Esophagus muscularis mucosa (tissue), 4 donors: ENCODE data around the gene STIP1. TPM values are rescaled to one million over a fixed set of nuclear protein-coding genes. Genes with fewer than 3 reads are reported as not detected.

Experiments
- DNase-seq: peaks from one replicate; pipeline ENCODE4 v3.0.0-alpha.2; 2017; ENCODE audit errors: extremely low spot score
- H3K27ac ChIP-seq, 4 donors: fragments of 200-600 bp; sonication (generic); replicated peaks in 1 of 4; 1 replicate in 3 of 4; 2 replicates in 1 of 4; pipeline ENCODE4 v1.5.1; 2016 to 2019; ENCODE audit warnings: mild to moderate bottlenecking in 1 of 4
- H3K27me3 ChIP-seq, 4 donors: fragments of 200-600 bp; sonication (generic); one replicate each; pipeline versions ENCODE4 v1.5.1 to v1.6.0; 2016 to 2019
- H3K36me3 ChIP-seq, 4 donors: fragments of 200-600 bp; sonication (generic); one replicate each; pipeline ENCODE4 v1.5.1; 2016 to 2019
- H3K4me1 ChIP-seq, 4 donors: fragments of 200-600 bp; sonication (generic); one replicate each; pipeline ENCODE4 v1.5.1; 2016 to 2019
- H3K4me3 ChIP-seq, 4 donors: fragments of 200-600 bp; sonication (generic); 1 replicate in 2 of 4; 2 replicates in 2 of 4; pipeline ENCODE4 v1.5.1; 2016 to 2019; ENCODE audit warnings: mild to moderate bottlenecking in 4 of 4, moderate library complexity in 1 of 4
- H3K9me3 ChIP-seq, 4 donors: fragments of 200-600 bp; sonication (generic); 1 replicate in 3 of 4; 2 replicates in 1 of 4; pipeline ENCODE4 v1.5.1; 2016 to 2019
- EP300 ChIP-seq: sonication (generic); formaldehyde crosslinking; IDR thresholded peaks from one replicate; pipeline ENCODE4 v1.6.1; 2017; ENCODE audit warnings: antibody characterized with exemption
- POLR2A ChIP-seq: fragments of 450-650 bp; IDR thresholded peaks from one replicate; pipeline ENCODE4 v1.6.1; 2017; ENCODE audit warnings: antibody characterized with exemption, moderate library complexity, mild to moderate bottlenecking, low read depth
- POLR2AphosphoS5 ChIP-seq, 2 donors: sonication (generic); formaldehyde crosslinking; IDR thresholded peaks; one replicate each; pipeline ENCODE4 v1.6.1; 2017; ENCODE audit warnings: antibody characterized with exemption in 2 of 2
- WGBS: methylation state at CpG from one replicate; pipeline ENCODE4 v1.1.5; 2018; 5-methylcytosine and 5-hydroxymethylcytosine counted together
- intact Hi-C: fragments of 100-400 bp; cut with DNase I; formaldehyde crosslinking; loops from one replicate; pipeline ENCODE4 v1.15.1; 2023
- total RNA-seq, 4 donors: library from RNA; depleted of rRNA; stranded (reverse); fragments of >200 nt; gene quantifications; one replicate each; pipeline versions ENCODE4 v1.1.0 to v1.2.1, GENCODE V29; 2016
- TF ChIP-seq, protein P1 (sequence below), 3 experiments: fragments of 200-600 bp in 2 of 3; fragments of 450-650 bp in 1 of 3; sonication (generic) in 2 of 3; IDR thresholded peaks; one replicate each; pipeline ENCODE4 v1.5.1; 2017 to 2019; ENCODE audit warnings: antibody characterized with exemption in 3 of 3, mild to moderate bottlenecking in 2 of 3, moderate library complexity in 1 of 3

Gene STIP1
- total RNA-seq, 4 donors from 2014 or later, result 82.2 to 116 (median 101) TPM

DNA sequence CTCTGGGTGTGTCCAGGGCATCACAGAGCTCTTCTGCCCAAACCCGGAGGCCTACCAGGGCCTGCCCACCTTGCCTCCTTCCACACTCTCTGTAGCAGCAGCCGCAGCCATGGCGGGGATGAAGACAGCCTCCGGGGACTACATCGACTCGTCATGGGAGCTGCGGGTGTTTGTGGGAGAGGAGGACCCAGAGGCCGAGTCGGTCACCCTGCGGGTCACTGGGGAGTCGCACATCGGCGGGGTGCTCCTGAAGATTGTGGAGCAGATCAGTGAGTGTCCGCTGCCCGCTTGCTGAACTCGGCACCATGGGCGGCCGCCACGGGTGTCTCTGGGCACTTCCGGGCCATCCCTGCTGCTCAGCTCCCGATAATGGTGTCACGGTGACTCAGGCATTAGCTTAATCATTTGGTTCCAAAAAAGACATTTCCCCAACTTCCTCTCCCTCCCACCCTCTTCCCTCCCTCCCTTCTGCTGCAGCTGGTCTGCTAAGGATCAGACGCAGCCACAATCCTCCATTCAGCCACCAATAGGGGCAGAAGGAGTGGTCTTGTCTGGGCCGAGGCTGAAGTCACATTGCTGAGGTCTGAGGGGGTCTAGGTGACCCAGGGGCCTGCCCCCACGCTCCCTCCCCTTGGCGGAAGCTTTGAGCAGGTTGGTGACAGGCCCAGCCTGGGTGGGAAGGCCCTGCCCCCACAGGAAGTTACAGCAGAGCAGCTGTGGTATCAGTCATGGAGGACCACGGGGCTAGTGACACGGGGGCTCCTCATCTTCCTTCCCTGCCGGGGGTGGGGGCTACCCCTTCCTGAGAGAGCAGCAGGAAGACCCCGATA, 21.5 kb downstream of the STIP1 start:
- H3K36me3 ChIP-seq, result peaks cover 21 to 70% (median 55%) of the 10 kb centered on the region in 4 donors

DNA sequence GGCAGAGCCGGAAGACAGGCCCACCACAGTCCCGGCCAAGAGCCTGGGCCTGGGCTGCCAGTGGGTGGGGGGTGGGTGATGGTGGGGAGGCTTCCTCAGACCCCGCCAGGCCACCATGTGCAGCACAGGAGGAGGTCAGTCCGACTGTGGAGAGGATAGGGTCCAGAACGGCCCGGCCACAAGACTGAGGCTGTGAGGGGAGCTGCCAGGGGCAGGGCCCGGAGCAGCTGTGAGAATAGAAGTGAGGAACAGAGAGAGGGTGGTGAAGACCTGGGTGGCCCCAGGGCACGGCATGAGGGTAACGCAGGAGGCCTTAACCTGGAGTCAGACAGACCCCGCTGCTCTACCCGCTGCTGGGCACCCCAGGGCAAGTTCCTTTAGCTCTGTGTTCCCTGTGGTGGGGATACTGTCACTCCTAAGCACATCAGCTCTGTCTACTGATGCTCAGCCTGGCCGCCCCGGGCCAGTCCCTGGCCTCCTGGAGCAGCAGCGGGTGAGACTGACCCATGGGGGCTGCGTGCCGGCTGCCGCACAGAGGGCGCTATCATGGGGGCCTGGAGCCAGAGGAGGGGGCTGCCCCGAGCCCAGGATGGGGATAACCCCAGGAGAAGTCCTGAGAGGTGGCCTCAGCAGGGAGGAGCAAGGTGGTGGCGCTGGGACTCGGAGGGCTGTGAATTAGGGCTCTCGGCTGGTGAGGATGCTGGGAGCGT, 22.3 kb downstream of the STIP1 start:
- Histone ChIP-seq H3K27ac (peak overlapping the region; percentile 71 to 81 (median 77)), H3K4me3 (peak overlapping the region; percentile 40 to 56 (median 46)), H3K9me3 (no peaks in the 10 kb centered on the region), H3K27me3 (no peaks in the 10 kb centered on the region), H3K36me3 (peaks cover 13 to 62% (median 48%) of the 10 kb centered on the region in 4 donors), H3K4me1 (peaks cover 19 to 50% (median 35%) of the 10 kb centered on the region in 4 donors)
- WGBS, result 71% methylated on average over 8 of the region's 23 CpGs
- intact Hi-C loops, result no loop called here
- TF ChIP-seq POLR2A (no peak), POLR2AphosphoS5 (IDR thresholded peaks at IDR 0.05) (no peak), EP300 (no peak)
- TF ChIP-seq, protein P1, sequence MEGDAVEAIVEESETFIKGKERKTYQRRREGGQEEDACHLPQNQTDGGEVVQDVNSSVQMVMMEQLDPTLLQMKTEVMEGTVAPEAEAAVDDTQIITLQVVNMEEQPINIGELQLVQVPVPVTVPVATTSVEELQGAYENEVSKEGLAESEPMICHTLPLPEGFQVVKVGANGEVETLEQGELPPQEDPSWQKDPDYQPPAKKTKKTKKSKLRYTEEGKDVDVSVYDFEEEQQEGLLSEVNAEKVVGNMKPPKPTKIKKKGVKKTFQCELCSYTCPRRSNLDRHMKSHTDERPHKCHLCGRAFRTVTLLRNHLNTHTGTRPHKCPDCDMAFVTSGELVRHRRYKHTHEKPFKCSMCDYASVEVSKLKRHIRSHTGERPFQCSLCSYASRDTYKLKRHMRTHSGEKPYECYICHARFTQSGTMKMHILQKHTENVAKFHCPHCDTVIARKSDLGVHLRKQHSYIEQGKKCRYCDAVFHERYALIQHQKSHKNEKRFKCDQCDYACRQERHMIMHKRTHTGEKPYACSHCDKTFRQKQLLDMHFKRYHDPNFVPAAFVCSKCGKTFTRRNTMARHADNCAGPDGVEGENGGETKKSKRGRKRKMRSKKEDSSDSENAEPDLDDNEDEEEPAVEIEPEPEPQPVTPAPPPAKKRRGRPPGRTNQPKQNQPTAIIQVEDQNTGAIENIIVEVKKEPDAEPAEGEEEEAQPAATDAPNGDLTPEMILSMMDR (IDR thresholded peaks at IDR 0.05), result no peak
- no peak for DNase-seq

More for the DNA sequence above, 21.5 kb downstream of the STIP1 start:
- intact Hi-C loops, result no loop called here
- Histone ChIP-seq H3K4me1 (peaks cover 19 to 50% (median 35%) of the 10 kb centered on the region in 4 donors), H3K27ac (peak overlapping the region; percentile 71 to 81 (median 77)), H3K27me3 (no peaks in the 10 kb centered on the region), H3K9me3 (no peaks in the 10 kb centered on the region), H3K4me3 (peak overlapping the region; percentile 40 to 56 (median 46))
- no peak for DNase-seq
- TF ChIP-seq POLR2A (no peak), EP300 (no peak), POLR2AphosphoS5 (IDR thresholded peaks at IDR 0.05) (peak in 1 of 2 donors; percentile 50)
- TF ChIP-seq, protein P1 (IDR thresholded peaks at IDR 0.05), result no peak
- WGBS, result 48% methylated on average over 10 of the region's 30 CpGs

DNA sequence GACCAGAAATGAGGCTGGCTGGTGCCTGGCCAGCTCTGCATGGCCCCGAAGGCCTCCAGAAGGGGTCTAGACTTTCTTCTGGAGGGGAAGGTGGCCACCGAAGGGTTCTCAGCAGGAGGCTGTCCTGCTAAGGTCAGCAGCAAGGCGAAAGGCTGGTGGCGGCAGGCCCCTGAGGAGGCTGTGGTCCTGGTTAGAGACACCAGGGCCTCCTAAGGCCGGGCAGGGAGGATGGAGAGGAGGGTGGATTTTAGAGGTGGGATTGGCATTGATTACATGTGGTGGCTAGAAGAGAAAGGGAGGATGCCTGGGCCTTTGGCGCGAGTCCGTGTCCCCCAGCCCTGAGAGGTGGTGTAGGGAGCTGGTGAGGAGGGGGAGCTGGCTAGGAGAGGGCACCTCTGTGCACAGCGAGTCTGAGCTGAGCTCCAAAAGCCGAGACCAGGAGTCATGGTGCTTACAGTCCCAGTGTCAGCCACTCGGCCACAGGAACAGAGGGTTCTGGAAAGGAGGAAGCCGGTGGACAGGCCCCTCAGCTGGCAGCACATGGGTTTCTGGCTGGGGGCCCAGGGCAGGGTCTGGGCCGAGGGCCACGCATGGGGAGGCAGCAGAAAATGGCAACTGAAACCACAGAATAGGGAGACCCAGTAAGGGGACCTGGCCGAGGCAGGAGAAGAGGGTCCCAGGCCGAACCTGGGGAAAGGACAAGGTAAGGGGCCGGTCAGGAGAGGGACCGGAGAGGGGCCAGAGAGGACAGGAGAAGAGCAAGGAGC, 23.0 kb downstream of the STIP1 start:
- Histone ChIP-seq H3K9me3 (no peaks in the 10 kb centered on the region), H3K36me3 (peaks cover 6 to 55% (median 40%) of the 10 kb centered on the region in 4 donors), H3K27me3 (no peaks in the 10 kb centered on the region), H3K4me3 (no peak overlapping the region), H3K4me1 (peaks cover 18 to 46% (median 34%) of the 10 kb centered on the region in 4 donors), H3K27ac (peak overlapping the region in 3 of 4 donors; percentile 71 to 81 (median 78))
- intact Hi-C loops, result no loop called here
- no peak for DNase-seq
- WGBS, result 77% methylated on average over 18 of the region's 18 CpGs
- TF ChIP-seq, protein P1 (IDR thresholded peaks at IDR 0.05), result no peak
- TF ChIP-seq EP300, result no peak
- no peak for TF ChIP-seq POLR2A
- no peak for TF ChIP-seq POLR2AphosphoS5 (IDR thresholded peaks at IDR 0.05)

DNA sequence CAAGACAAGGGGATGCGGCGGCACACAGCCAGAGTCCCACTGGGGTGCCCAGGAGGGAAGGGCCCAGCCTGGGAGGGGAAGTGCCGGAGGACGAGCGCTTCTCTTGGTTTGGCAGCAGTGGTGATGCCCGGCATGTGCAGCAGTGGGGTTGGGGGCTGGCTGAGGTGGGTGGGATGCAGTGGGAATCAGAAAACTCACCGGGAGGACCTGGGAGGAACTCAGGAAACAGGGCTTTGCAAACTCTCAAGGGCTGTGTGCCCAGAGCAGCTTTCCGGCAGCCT, 23.5 kb downstream of the STIP1 start:
- no peak for TF ChIP-seq POLR2A
- TF ChIP-seq, protein P1 (IDR thresholded peaks at IDR 0.05), result no peak
- Histone ChIP-seq H3K4me3 (no peak overlapping the region), H3K36me3 (peaks cover 4 to 49% (median 37%) of the 10 kb centered on the region in 4 donors), H3K4me1 (peaks cover 13 to 41% (median 28%) of the 10 kb centered on the region in 4 donors), H3K27ac (no peak overlapping the region), H3K9me3 (no peaks in the 10 kb centered on the region), H3K27me3 (no peaks in the 10 kb centered on the region)
- intact Hi-C loops, result no loop called here
- WGBS, result 91% methylated on average over 7 of the region's 8 CpGs
- no peak for DNase-seq
